Esophagus mucosa (tissue), 1 donor: Measurements from ENCODE around the gene ZC3H4. TPM values are rescaled to one million over a fixed set of nuclear protein-coding genes. Genes with fewer than 3 reads are reported as not detected.
"Not testable (repeated sequence)": the region's sequence is repeated elsewhere in the genome, so short reads cannot be mapped to it uniquely, and the experiment has no call there.

Experiments
- ATAC-seq: fragments of 200-7000 bp; cut with Tn5 transposase; one replicate; pipeline ENCODE4 v1.9.1; 2020
- total RNA-seq: library from RNA; stranded (reverse); gene quantifications from one replicate; pipeline ENCODE4 v1.2.4, GENCODE V29; 2023
- donor health status: DM: yes; HTN: yes; CAD: no.

ZC3H4 gene
- total RNA-seq, 1 donor from 2014 or later = 28.1 TPM

DNA sequence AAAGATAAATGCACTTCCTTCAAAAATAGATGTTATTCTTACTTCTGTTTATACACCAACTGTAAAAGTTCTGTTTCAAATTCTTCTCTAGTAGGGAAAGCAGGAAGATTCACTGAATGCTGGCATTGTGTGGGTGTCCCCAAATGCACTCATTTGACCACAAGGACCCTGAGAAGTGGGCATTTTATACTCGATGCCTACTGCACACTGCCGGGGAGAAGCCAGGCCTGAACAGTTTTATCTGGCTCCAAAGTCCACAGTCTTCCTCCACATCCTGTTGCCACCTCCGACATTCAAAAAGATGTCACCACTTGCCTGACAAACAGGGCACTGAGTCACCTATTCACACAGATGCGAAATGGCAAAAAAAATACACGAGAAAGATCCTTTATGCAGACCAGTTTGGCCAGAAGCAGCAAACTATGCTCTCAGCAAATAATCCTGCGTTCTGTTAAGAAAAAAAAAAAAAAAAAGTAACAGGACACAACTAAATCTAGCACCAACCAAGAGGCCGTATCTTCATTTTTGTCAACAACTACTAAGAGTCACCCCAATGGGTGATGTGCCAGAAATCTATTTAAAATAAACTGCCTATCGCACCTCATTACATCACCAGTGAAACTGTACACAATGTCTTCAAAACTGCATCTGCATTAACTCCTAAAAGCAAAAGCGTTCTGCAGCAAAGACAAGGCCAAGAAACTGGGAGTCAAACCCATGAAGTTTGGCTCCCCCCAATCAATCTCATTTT, 6.2 kb downstream of the ZC3H4 start:
- peak; percentile 44 for ATAC-seq

DNA sequence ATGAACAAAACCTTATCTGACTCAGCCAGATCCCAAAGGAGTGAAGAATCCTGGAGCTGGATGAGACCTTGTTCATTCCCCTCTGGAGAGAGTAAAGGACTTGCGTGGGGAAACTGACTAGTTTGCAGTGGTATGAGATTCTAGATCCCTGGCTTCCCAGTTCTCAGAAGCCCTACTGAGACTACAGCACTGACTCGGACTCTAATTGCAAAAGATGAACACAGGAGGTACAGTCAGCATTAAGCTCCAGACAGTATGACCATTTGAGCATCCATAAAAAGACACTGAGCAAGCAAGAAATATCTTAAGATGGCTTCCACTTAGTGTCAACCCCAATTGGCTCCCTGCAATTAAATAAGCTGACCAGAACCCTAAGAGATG, 6.8 kb downstream of the ZC3H4 start:
- no peak for ATAC-seq

DNA sequence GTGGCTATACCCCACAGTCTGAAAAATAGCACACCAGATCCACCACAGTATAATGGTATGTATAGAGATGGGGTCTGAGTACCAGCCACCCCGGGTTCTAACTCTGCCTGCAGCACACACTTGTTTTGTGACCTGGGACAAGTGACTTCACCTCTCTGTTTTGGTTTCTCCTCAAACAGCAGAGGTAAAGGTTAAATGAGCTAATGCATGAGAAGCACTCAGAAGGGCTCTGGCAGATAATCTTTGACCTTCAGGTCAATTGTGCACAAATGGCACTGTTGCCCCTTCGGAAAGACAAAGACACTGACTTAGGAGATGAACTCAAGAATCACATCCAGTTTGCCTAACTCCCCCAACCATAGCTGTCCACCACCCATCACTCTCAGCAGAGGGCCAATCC, 7.7 kb downstream of the ZC3H4 start:
- ATAC-seq = no peak

DNA sequence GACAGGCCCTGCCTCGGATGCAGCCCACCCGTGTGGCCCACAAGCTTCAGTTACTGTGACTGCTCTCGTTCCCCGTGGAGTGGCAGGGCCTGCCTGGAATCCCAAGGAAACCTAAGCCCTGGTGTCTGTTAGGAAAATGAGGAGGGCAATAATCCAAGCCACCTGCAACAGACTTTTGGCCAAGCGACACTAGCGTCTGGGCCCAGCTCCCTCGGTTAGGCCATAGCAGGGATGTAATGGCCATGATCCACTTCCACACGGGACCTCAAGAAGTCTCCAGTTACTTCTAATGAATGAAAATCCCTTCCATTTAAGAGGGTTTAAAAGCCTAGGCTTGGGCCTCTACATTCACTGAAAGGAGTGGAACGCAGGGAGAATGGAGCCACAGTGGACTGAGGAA, 8.9 kb downstream of the ZC3H4 start:
- ATAC-seq = no peak

- ATAC-seq = no peak
Measured at GRCh38 chr19:47102346-47103060, 11.1 kb downstream of the ZC3H4 start.

DNA sequence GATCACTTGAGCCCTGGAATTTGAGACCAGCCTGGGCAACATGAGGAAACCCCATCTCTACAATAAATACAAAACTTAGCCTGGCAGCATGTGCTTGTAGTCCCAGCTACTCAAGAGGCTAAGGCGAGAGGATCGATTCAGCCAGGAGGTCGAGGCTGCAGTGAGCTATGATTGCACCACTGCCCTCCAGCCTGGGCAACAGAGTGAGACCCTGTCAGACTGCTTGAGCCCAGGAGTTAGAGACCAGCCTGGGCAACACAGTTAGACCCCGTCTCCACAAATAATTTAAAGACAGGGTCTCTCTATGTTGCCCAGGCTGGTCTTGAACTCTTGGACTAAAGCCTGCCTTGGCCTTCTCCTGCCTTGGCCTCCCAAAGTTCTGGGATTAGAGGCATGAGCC, 12.5 kb downstream of the ZC3H4 start:
- ATAC-seq = not testable (repeated sequence)

DNA sequence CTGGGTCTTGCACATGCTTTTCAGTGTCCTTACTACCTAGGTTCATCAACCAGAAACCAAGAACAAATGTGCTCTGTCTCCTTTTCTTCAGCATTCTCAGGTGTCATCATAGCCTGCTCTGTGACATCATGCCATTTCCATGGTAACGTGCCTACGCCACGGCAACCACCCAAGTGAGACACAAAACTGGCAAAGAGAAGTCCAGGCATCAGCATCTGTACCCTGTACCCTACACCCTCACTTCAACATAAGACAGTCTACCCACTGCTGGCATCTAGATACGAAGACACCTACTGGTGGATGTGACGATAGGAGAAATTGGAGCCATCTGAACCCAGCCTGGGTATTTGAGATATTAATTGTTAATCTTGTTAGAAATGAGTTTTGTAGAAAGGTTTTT, 13.3 kb downstream of the ZC3H4 start:
- ATAC-seq = no peak

DNA sequence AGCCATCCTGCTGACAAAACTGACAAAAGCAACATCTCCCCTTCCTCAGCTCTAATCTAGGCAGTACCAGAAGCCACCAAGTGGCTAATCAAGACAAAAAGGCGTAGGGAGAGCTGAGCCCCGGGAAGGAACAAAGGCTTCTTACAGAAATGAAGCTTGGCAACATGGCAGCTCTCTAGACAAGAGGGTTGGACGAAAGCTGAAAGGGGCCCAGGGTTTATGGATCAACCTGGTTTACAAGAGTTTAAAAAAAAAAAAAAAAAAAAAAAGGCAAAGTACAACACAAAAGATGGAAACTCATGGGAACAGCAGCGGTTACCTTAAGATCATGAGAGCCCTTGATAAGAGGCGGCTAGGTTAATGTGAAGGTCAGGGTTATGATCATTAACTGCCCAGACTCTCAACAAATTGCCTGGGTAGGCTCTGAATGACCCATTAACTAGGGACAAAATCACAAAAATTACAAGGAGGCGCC, 14.0 kb downstream of the ZC3H4 start:
- ATAC-seq = no peak

DNA sequence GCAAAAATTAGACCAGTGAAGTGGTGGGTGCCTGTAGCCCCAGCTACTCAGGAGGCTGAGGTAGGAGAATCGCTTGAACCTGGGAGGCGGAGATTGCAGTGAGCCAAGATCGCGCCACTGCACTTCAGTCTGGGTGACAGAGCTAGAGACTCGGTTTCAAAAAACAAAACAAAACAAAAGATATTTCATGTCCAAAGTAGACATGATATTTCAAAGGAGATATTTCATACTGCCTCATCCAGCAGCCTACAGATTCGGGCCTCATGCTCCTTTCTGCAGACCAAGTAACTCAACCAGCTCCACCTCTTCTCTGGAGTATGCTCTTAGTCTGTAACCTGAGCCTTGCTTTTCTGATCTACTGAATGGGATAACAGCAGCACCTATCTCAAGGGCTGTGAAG, 15.0 kb downstream of the ZC3H4 start:
- no peak for ATAC-seq

DNA sequence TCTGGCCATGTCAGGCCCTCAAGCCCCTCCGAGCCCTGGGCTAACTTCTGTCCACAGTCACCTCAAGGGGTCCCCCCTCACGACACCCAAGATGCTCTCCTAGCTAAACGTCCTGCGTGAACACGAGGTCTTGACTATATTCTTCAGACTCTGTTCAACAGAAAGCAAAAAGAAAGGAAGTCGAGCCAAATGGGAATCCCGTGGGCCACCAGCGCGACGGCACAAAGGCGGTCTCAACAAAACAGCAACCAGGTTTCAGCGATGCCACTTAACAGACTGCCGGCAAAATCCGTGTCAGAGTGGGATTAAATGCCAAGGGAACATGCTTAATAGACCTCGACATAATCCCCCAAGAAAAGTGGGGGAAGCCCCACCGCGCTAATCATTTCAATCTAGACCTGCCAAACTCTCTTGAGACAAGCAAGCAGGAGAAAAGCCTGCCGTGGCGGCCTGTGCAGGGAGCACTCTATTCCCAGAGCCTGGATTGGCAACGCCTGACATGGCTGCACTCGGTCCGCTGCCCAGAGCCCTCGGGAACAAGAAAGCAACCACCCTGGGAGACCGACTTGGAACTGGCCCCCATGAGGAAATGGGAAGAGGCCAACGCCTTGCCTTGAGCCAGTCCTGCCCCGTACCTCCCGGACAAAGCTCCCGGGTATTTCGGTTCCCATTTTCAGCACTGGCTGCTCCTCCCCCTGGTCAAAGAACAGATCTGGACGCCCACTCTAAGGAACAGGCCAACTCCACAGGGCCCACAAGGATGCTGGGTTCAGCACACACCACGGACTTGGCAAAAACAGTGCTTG, 16.0 kb downstream of the ZC3H4 start:
- ATAC-seq = no peak

GRCh38 chr19:47096721-47097120, 16.9 kb downstream of the ZC3H4 start:
- peak; percentile 47 for ATAC-seq

DNA sequence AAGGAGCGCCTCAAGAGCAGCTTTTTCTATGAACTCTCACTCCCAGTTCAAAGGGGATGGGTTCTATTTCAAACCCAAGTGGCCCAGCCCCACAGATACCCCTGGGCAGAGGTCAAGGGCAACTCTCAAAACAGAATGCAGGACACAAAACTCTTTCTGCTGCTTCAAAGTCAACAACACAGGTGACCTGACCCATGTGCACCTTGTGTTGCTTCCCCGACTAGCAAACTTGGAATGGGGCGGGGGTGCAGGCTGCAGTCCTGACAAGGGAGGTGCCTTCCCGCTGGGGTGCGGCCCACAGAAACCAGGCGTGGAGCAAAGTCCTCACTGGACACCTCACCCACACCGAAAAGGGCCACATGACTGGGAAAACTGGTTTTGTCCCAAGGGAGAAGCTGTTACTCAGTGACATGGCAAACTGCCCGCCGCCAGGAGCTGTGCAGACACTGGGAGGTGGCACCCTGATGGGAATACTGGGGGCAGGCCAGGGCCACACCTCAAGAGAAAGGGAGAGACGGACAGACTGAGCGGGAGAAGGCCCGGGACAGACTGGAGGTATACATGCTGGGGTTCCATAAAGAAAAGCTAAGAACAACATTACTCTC, 17.4 kb downstream of the ZC3H4 start:
- peak; percentile 92 for ATAC-seq

- no peak for ATAC-seq
Measured at GRCh38 chr19:47095476-47096099, 18.0 kb downstream of the ZC3H4 start.

DNA sequence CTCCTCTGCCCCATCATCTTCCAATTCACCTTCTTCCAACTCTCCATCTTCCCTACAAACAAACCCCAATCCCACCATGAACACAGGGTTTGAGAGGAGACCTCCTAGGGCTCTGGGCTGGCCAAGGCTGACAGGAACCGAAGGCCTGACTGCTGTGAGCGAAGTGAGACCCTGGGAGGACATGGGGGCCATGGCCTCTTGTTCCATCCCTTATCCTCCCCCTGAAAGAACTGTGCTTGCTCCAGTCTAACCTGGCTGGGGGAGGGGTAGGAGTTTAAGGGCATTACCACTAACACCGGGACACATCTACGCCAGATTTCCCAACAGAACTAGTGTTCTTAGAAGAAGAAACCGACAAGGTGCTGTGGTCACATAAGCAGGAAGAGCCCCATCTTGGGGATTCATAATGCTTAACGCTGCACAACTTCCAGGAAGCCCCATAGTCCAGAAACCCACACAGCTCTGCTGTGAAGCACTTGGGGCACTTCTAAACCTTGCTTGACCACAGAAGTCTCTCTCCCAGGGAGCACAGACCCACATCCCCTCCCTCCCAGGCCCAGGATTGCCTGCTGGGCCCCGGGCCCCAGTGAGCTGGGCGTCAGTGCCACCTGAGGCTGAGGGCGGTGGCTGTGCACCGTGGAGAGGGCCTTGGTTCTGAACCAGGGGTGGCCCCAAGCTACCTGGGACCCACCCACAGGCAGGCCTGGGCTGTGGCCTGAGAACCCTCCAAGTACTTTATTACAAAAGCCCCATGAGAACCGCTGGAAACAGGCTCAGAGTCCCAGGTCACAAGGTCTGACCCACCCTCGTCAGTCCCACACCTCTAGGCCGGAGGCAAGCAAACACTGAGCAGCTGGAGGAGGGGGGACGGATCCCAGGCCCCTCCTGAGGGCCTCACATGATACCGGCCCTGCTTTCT, 18.8 kb downstream of the ZC3H4 start:
- ATAC-seq = peak; percentile 60

- no peak for ATAC-seq
Measured at GRCh38 chr19:47093841-47094240, 19.7 kb downstream of the ZC3H4 start.

DNA sequence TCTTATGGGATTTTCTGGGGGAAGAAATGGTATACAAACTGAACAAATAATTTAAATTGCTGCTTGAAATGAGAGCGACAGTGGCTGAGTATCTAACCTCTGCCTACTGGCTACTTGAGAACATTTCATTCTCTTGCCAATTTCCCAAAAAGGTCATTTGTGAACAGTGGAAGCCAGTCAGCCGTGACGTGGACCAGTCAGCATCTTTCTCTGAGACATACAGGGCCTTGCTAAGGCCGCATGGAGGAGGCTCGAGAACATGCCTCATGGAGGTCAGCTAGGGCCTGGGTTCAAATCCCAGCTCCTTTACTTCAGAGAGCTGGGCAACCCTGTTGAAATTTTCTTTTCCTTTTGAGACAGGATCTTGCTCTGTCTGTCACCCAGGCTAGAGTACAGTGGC, 20.3 kb downstream of the ZC3H4 start:
- no peak for ATAC-seq

DNA sequence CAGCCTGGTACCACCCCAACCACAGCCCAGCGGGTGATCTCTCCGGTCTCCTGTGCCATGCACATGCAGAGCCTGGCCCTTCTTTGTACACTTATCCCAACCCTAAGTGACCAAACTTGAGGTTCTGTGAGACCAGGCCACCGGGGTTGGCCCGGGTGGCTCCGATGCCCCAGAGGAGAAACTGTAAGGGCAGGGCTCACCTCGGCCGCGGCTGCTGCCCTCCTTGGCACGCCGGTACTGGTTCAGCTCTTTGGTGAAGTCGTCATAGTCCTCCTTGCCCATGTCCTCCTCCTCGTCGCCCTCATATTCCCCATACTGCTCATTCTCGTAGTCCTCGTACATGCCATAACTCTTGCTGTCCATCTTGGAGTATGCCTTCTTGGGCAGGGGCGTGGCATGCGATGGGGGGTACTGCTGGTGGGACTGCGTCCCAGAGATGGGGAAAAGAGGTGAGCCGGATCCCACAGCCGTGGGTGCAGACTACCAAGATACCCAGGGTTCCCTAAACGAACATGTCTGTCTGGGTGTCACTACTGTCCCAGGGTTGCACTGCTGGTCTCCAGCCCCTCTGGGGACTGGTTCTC, 23.7 kb downstream of the ZC3H4 start:
- no peak for ATAC-seq

DNA sequence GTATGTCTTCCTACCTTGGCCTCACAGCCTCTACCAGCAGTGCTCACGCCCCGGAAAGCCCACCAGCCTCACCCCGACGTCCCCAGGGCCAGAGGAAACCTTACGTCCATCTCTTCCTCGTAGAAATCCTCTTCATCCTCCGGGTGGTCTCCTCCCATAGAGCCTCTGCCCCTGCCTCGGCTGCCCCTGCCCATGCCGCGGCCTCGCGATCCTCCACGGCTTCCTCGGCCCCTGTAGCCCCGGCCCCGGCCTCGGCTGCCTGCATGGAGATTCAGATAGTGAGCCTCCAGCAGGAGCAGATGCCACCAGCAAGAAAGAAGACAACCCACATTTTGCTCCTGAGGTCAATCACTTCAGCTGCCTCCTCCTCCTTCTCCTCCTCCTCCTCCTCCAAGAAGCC, 27.3 kb downstream of the ZC3H4 start:
- no peak for ATAC-seq

- no peak for ATAC-seq
Measured at GRCh38 chr19:47084879-47085439, 28.6 kb downstream of the ZC3H4 start.

DNA sequence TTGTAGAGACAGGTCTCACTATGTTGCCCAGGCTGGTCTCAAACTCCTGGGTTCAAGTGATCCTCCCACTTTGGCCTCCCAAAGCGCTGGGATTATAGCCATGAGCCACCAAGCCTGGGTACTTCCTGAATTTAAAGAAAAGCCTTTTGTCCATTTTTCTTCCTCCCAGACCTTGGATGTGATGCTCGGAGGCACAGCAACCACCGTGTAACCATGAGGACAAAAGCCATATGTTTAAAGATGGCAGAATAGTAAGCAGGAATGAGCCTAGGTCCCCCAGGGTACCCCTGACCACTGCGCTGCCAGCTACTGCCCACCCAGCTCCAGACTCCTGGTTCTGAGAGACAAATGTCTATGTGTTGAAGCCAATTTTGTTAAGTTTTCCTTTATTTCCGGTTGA, 31.1 kb downstream of the ZC3H4 start:
- ATAC-seq = no peak

DNA sequence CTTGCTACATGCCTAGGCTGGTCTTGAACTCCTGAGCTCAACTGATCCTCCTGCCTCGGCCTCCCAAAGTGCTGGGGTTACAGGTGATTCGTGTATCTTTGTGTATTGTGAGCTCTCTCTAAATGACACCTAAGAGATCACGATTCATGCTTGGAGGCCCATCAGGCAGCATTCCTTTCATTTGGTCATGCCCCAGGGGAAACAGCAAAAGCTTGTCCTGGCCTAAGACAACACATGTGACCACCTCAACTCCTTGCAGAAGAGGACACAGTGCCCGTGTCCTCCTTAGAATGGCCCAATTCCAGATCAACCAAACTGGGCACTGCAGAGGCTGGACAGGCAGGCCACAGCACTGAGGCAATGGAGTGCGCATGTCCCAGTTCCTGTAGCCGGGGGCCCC, 32.5 kb downstream of the ZC3H4 start:
- no peak for ATAC-seq
